ENCODE results near the gene SEMA6B.

Gene SEMA6B

DNA sequence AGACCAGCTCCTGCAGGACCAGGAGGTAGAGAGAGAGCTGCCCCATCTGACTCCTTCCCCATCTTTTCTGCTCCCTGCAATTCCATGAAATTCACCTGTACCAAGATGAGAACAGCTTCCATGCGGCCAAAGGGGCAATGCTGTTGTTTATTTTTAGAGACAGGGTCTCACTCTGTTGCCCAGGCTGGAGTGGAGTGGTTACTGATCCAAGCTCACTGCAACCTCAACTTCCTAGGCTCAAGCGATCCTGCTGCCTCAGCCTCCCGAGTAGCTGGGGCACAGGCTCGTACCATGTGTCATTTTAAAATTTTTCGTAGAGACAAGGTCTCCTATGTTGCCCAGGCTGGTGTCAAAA lies 37.6 kb downstream of the SEMA6B start:
- peaks cover 22% of the 10 kb centered on the region for H3K27me3 Mint-ChIP-seq
- DNase-seq (ENCODE audit: low spot score in 2 of 2) (no peak), ATAC-seq (replicated peaks; ENCODE audit: extremely low read depth, poor library complexity, severe bottlenecking) (no peak)
- H3K4me1 Mint-ChIP-seq, result peaks cover 5% of the 10 kb centered on the region
- no peak overlapping the region for H3K4me3 Mint-ChIP-seq
- no peaks in the 10 kb centered on the region for H3K36me3 Mint-ChIP-seq (ENCODE audit: insufficient read depth)
- no peaks in the 10 kb centered on the region for H3K9me3 Mint-ChIP-seq
- H3K27ac Mint-ChIP-seq (ENCODE audit: low read depth), result no peak overlapping the region

DNA sequence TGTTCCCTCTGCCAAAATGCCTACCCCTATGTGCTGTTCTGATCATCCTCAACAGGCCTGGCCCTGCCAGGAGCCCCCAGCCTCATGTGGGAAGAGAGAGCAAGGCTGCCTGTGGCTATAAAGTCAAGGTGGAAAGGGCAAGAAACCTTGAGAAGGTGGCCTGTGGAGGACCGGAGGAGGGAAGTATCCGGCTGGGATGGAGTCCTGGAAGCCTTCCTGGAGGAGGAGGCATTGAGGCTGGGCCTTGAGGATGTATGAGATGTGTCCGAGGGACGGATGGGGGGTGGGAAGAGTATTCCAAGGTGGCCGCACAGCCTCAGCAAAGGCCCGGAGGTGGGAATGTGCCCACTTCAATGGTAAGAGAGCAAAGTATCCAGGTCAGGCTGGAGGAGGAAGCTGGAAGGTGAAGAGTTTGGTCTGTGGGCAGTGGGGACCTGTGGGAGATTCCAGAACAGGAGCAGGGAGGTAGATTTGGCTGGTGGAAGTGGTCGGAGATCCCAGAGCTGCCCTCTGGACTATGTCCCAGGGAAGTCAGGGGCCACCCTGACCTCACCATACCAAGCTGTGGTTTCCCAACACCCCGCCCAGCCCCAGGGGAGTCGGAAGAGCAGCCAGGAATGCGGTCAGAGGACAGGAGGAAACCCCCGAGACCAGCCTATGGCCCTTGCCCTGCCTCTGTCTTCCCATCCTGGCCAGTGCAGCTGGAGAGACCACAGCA lies 38.2 kb downstream of the SEMA6B start:
- Mint-ChIP-seq H3K4me3 (no peak overlapping the region), H3K36me3 (ENCODE audit: insufficient read depth) (no peaks in the 10 kb centered on the region), H3K27me3 (peaks cover 22% of the 10 kb centered on the region), H3K4me1 (peaks cover 5% of the 10 kb centered on the region), H3K27ac (ENCODE audit: low read depth) (no peak overlapping the region), H3K9me3 (no peaks in the 10 kb centered on the region)
- DNase-seq (ENCODE audit: low spot score in 2 of 2), result no peak
- no peak for ATAC-seq (replicated peaks; ENCODE audit: extremely low read depth, poor library complexity, severe bottlenecking)

DNA sequence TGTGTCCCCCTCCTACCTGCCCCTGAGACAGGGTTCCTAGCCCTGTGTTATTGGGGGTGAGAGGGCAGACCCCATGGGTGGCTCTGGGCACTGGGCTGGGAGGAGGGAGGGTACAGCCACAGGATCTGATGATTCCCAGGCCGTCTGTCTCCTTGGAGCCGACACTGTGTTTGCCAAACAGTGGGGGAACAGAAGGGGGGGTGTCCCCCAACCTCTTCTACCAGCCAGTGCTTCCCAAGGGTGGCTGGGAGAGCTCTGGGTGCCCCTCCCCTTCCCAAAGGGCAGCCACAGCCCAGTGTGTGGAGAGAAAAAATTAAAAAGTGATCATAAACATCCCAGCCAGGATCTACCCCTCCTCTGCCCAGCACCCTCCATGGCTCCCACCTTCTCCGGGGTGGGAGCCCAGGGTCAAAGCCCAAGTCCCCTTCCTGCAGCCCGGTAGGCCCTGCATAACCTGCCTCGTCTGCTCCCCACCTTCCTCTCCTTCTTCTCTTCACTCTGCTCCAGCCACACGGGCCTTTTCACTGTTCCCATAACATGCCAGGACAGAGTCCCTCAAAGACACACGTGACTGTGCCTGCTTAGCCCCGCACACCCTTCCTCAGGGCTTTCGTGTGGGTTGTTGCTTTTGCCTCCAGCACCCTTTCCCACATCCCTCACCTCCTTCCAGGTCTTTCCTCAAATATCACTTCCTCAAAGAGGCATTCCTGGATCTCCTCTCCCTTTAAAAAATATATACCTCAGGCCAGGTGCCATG lies 39.8 kb downstream of the SEMA6B start:
- Mint-ChIP-seq H3K9me3 (no peaks in the 10 kb centered on the region), H3K27me3 (peaks cover 22% of the 10 kb centered on the region), H3K36me3 (ENCODE audit: insufficient read depth) (no peaks in the 10 kb centered on the region), H3K27ac (ENCODE audit: low read depth) (no peak overlapping the region), H3K4me1 (peaks cover 5% of the 10 kb centered on the region), H3K4me3 (no peak overlapping the region)
- no peak for DNase-seq (ENCODE audit: low spot score in 2 of 2)
- ATAC-seq (replicated peaks; ENCODE audit: extremely low read depth, poor library complexity, severe bottlenecking), result no peak

DNA sequence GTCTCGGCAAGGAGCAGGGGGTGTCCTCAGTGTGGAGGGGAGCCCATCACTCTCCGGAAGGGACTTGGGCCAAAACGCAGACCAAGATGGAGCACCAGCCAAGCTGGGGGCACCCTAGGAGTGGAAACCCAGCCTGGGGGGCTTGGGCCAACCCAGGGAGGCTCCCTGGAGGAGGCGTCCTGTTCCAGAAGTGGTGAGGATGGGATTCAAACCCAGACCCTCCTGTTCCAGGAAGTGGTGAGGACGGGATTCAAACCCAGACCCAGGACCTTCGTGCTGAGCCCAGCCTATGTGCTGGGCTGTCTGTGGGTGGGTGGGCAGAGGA lies 40.4 kb downstream of the SEMA6B start:
- Mint-ChIP-seq H3K36me3 (ENCODE audit: insufficient read depth) (no peaks in the 10 kb centered on the region), H3K27ac (ENCODE audit: low read depth) (no peak overlapping the region)

DNA sequence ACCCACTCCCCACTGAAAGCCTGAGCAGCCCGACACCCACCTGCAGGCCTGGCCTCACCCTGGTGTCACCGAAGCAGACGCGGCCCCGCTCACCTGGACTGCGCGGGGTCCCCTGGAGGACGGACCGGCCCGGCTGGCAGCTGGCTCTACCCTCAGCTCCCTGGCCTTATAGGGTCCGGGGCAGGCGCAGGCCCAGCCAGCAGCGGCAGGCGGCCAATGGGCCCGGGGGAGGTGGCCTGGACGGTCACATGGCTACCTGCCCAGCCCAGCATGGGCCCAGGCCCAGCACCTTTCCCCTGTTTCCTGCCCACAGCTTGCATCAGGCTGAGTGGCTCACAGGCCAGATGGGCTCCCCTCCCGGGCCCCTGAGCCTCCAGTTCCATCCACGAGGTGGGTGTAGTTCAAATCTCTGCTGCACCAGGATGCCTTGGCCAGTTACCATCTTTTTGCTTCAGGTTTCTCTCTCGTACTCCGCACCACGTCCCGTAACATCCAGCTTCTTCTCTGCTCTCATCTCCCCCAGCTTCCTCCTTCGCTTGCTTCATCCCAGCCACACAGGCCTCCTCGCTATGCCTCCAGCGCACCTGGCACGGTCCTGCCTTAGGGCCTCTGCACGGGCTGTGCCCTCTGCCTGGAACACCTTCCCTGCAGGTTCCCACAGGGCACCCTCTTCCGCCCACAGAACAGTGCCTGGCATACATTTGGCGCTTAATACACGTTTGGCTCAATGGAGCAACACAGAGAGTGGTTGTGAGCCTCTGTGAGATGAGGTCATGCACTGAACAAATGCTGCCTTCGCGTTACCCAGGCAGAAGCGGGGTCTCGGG lies 40.9 kb downstream of the SEMA6B start, which contains the start of gene PLIN4:
TSS of gene PLIN4 (minus strand) at position 142 of the 827 bp plus-strand sequence. CDS start 214 bp downstream, outside the sequence.
- peaks cover 22% of the 10 kb centered on the region for H3K27me3 Mint-ChIP-seq
- H3K4me3 Mint-ChIP-seq, result no peak within 1 kb of the TSS
- peaks cover 5% of the 10 kb centered on the region for H3K4me1 Mint-ChIP-seq
- H3K27ac Mint-ChIP-seq (ENCODE audit: low read depth), result no peak within 1 kb of the TSS
- no peak for DNase-seq (ENCODE audit: low spot score in 2 of 2)
- H3K36me3 Mint-ChIP-seq (ENCODE audit: insufficient read depth), result no peaks in the 10 kb centered on the region
- H3K9me3 Mint-ChIP-seq, result no peaks in the 10 kb centered on the region
- ATAC-seq (replicated peaks; ENCODE audit: extremely low read depth, poor library complexity, severe bottlenecking), result no peak

More for the DNA sequence above, 40.4 kb downstream of the SEMA6B start:
- ATAC-seq (replicated peaks; ENCODE audit: extremely low read depth, poor library complexity, severe bottlenecking), result no peak
- no peak for DNase-seq (ENCODE audit: low spot score in 2 of 2)
- Mint-ChIP-seq H3K27me3 (peaks cover 22% of the 10 kb centered on the region), H3K4me3 (no peak overlapping the region), H3K9me3 (no peaks in the 10 kb centered on the region), H3K4me1 (peaks cover 5% of the 10 kb centered on the region)

DNA sequence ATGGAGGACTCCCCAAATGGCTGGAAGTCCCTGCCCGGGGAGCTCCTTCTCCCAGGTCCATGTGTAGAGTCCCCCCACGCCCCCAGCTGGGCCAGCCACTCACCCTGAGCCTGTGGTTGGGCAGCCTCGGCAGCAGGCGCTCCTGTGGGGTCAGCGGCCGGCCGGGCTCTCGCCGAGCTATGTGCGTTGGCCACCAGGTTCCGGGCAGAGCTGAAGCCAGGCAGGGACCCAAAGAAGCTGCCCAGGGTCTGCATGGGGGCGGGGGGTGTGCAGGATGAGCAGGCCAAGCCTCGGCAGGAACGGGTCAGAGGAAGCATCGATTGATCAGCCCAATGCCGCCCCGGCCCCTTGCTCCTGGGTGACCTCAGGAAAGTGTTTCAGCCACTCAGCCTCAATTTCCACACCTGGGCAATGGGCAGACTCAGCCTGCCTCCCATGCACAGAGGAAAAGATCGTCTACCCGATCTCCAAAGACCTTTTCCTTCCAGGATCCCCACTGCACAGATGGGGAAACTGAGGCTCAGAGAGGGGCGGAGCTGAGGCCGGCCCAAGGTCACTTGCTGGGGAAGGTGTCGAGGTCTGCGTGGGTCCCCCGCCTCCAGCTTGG lies 41.9 kb downstream of the SEMA6B start:
- no peak overlapping the region for H3K4me3 Mint-ChIP-seq
- no peaks in the 10 kb centered on the region for H3K9me3 Mint-ChIP-seq
- peaks cover 22% of the 10 kb centered on the region for H3K27me3 Mint-ChIP-seq
- peaks cover 5% of the 10 kb centered on the region for H3K4me1 Mint-ChIP-seq
- H3K27ac Mint-ChIP-seq (ENCODE audit: low read depth), result no peak overlapping the region
- no peak for DNase-seq (ENCODE audit: low spot score in 2 of 2)
- H3K36me3 Mint-ChIP-seq (ENCODE audit: insufficient read depth), result no peaks in the 10 kb centered on the region
- no peak for ATAC-seq (replicated peaks; ENCODE audit: extremely low read depth, poor library complexity, severe bottlenecking)

DNA sequence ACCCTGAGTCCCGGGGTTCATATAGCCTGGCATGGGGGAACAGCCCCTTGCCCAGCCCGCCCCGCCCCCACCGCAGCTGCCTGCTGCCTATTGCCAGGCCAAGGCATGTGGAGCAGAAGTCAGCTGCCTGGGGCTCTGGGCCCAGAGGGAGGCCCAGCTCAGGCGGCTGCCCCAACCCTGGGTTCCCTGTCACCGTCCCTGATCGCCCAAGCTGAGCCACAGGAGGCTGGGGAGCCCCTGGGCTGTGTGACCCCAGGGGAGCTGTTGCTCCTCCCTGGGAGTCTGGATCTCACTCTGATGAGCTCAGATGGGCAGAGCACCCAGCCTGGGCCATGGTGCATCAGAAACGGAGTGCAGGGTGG lies 42.6 kb downstream of the SEMA6B start:
- Mint-ChIP-seq H3K9me3 (no peaks in the 10 kb centered on the region), H3K27ac (ENCODE audit: low read depth) (no peak overlapping the region), H3K4me3 (no peak overlapping the region), H3K4me1 (peaks cover 5% of the 10 kb centered on the region), H3K36me3 (ENCODE audit: insufficient read depth) (no peaks in the 10 kb centered on the region), H3K27me3 (peaks cover 22% of the 10 kb centered on the region)
- DNase-seq (ENCODE audit: low spot score in 2 of 2) (no peak), ATAC-seq (replicated peaks; ENCODE audit: extremely low read depth, poor library complexity, severe bottlenecking) (no peak)

DNA sequence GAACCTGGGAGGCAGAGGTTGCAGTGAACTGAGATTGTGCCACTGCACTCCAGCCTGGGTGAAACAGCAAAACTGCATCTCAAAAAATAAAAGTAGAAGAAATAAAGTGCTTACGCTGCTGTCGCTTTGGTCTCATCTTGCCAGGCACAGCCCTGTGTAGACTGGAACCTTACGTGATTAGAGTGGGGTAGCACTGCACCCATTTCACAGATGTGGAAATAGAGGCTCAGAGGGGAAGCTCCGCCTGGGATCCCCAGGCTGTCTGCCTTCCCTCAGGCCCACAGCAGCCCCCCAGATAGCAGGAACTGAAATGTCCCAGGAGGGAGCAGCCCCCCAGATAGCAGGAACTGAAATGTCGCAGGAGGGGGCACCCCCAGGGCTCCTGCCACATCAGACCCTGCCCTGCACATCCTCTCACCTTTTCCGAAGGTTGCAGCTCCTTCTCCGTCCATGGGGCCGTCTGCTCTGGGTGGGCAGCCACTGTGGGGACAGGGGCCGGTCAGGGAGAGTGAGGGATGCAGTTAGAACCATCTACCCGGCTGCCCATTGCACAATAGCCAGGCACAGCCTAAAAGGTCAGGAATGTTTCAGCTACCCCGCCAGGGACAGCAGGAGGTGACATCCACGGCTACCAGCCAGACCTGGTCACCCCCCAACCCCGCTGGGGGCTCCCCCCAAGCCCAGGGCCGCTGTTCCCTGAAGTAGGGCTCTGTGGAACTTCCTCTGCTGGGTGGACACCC lies 43.1 kb downstream of the SEMA6B start:
- Mint-ChIP-seq H3K4me3 (no peak overlapping the region), H3K36me3 (ENCODE audit: insufficient read depth) (no peaks in the 10 kb centered on the region), H3K4me1 (peaks cover 5% of the 10 kb centered on the region), H3K27ac (ENCODE audit: low read depth) (no peak overlapping the region), H3K9me3 (no peaks in the 10 kb centered on the region), H3K27me3 (peaks cover 17% of the 10 kb centered on the region)
- no peak for DNase-seq (ENCODE audit: low spot score in 2 of 2)
- ATAC-seq (replicated peaks; ENCODE audit: extremely low read depth, poor library complexity, severe bottlenecking), result no peak

DNA sequence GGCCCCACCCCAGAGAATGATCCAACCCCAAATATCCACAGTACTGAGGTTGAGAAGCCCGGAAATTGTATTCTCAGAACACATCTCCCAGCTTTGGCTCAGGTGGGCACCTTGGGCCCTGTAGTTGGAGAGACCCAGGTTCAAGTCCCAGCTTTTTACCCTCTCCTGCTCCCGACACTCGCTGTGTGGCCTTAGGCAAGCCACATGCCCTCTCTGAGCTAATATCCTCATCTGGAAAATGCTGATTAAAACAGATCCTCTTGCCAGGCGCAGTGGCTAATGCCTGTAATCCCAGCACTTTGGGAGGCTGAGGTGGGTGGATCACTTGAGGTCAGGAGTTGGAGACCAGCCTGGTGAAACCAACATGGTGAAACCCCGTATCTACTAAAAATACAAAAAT lies 43.8 kb downstream of the SEMA6B start:
- Mint-ChIP-seq H3K9me3 (no peaks in the 10 kb centered on the region), H3K27me3 (peaks cover 10% of the 10 kb centered on the region), H3K27ac (ENCODE audit: low read depth) (no peak overlapping the region), H3K36me3 (ENCODE audit: insufficient read depth) (no peaks in the 10 kb centered on the region), H3K4me3 (no peak overlapping the region), H3K4me1 (peaks cover 5% of the 10 kb centered on the region)
- ATAC-seq (replicated peaks; ENCODE audit: extremely low read depth, poor library complexity, severe bottlenecking) (no peak), DNase-seq (ENCODE audit: low spot score in 2 of 2) (no peak)

DNA sequence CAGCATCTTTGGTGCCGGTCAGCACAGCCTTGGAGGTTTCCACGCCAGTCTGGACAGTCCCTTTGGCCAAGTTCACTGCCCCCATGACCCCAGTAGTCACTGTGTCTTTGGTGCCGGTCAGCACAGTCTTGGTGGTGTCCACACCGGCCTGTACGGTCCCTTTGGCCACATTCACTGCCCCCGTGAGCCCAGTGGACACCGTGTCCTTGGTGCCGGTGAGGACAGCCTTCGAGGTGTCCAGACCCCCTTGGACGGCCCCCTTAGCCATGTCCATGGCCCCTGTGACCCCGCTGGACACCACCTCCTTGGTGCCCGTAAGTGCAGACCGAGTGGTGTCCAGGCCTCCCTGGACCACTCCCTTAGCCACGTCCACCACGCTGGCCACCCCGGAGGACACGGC lies 46.2 kb downstream of the SEMA6B start:
- DNase-seq (ENCODE audit: low spot score in 2 of 2), result no peak
- ATAC-seq (replicated peaks; ENCODE audit: extremely low read depth, poor library complexity, severe bottlenecking), result no peak
- Mint-ChIP-seq H3K36me3 (ENCODE audit: insufficient read depth) (no peaks in the 10 kb centered on the region), H3K27ac (ENCODE audit: low read depth) (no peak overlapping the region), H3K4me1 (no peaks in the 10 kb centered on the region), H3K27me3 (no peaks in the 10 kb centered on the region), H3K9me3 (no peaks in the 10 kb centered on the region), H3K4me3 (no peak overlapping the region)

DNA sequence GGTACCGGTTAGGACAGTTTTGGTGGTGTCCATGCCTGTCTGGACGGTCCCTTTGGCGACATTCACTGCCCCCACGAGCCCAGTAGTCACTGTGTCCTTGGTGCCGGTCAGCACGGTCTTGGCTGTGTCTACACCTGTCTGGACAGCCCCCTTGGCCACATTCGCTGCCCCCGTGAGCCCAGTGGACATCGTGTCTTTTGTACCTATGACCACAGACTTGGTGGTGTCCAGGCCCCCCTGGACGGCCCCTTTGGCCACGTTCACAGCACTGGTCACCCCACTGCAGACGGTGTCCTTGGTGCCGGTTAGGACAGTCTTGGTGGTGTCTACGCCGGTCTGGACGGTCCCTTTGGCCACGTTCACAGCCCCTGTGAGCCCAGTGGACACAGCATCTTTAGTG lies 47.4 kb downstream of the SEMA6B start:
- Mint-ChIP-seq H3K36me3 (ENCODE audit: insufficient read depth) (no peaks in the 10 kb centered on the region), H3K27me3 (no peaks in the 10 kb centered on the region), H3K4me3 (no peak overlapping the region), H3K27ac (ENCODE audit: low read depth) (no peak overlapping the region), H3K9me3 (no peaks in the 10 kb centered on the region), H3K4me1 (no peaks in the 10 kb centered on the region)
- ATAC-seq (replicated peaks; ENCODE audit: extremely low read depth, poor library complexity, severe bottlenecking) (no peak), DNase-seq (ENCODE audit: low spot score in 2 of 2) (no peak)

Measured in central memory CD8-positive, alpha-beta T cell (primary cell).